Neuronal stem cell (in vitro differentiated cells): ENCODE measurements around the gene DDX18. TPM values are rescaled to one million over a fixed set of nuclear protein-coding genes. Genes with fewer than 3 reads are reported as not detected.

Experiments used
- DNase-seq: peaks from one replicate; pipeline ENCODE4 v3.0.0-alpha.2; 2013; ENCODE audit warnings: low spot score
- H2AFZ ChIP-seq: one replicate; pipeline ENCODE4 v1.6.1; 2013; ENCODE audit warnings: mild to moderate bottlenecking, low read length, inconsistent platforms
- H2AK5ac ChIP-seq: 2 replicates; pipeline ENCODE4 v1.6.1; 2013; ENCODE audit warnings: low read depth, mild to moderate bottlenecking, inconsistent platforms, low read length, moderate library complexity, mixed read lengths
- H2BK120ac ChIP-seq: 2 replicates; pipeline ENCODE4 v1.6.1; 2013; ENCODE audit warnings: low read depth, mild to moderate bottlenecking, inconsistent platforms, low read length, moderate library complexity, mixed read lengths
- H2BK12ac ChIP-seq: one replicate; pipeline ENCODE4 v1.6.1; 2013; ENCODE audit warnings: low read length, inconsistent platforms
- H2BK15ac ChIP-seq: 2 replicates; pipeline ENCODE4 v1.6.1; 2013; ENCODE audit warnings: mild to moderate bottlenecking, low read length, inconsistent platforms, mixed read lengths
- H2BK5ac ChIP-seq: one replicate; pipeline ENCODE4 v1.6.1; 2013; ENCODE audit warnings: inconsistent platforms, mild to moderate bottlenecking, low read length, moderate library complexity
- H3K14ac ChIP-seq: one replicate; pipeline ENCODE4 v1.6.1; 2013; ENCODE audit warnings: low read length, inconsistent platforms
- H3K18ac ChIP-seq: 2 replicates; pipeline ENCODE4 v1.6.1; 2013; ENCODE audit warnings: low read length, inconsistent platforms
- H3K23ac ChIP-seq: 2 replicates; pipeline ENCODE4 v1.6.1; 2013; ENCODE audit warnings: low read depth, mild to moderate bottlenecking, mixed read lengths, low read length, inconsistent platforms; ENCODE audit not compliant: poor library complexity
- H3K27ac ChIP-seq: replicated peaks from 3 replicates; pipeline ENCODE4 v1.5.1; 2013; ENCODE audit warnings: low read length, inconsistent platforms
- H3K27me3 ChIP-seq, 3 experiments: 2 replicates each; pipeline ENCODE4 v1.6.1; 2013; ENCODE audit warnings: low read length in 3 of 3, mild to moderate bottlenecking in 2 of 3, inconsistent platforms in 1 of 3, low read depth in 1 of 3, mixed read lengths in 1 of 3, moderate library complexity in 1 of 3; ENCODE audit not compliant: control insufficient read depth in 3 of 3, insufficient read depth in 3 of 3
- H3K36me3 ChIP-seq, 2 donors: replicated peaks in 1 of 2; 2 replicates each; pipeline ENCODE4 v1.6.1; 2013; ENCODE audit warnings: low read length in 2 of 2; ENCODE audit not compliant: control insufficient read depth in 2 of 2, insufficient read depth in 2 of 2
- H3K4ac ChIP-seq: 2 replicates; pipeline ENCODE4 v1.6.1; 2013; ENCODE audit warnings: inconsistent platforms, mild to moderate bottlenecking, low read length, moderate library complexity
- H3K4me1 ChIP-seq, 2 donors: 1 replicate in 1 of 2; 2 replicates in 1 of 2; pipeline ENCODE4 v1.6.1; 2013; ENCODE audit warnings: low read length in 2 of 2, low read depth in 1 of 2; ENCODE audit not compliant: control insufficient read depth in 2 of 2, insufficient read depth in 1 of 2
- H3K4me2 ChIP-seq: one replicate; pipeline ENCODE4 v1.6.1; 2013; ENCODE audit warnings: mild to moderate bottlenecking, low read length, inconsistent platforms; ENCODE audit not compliant: insufficient read depth, poor library complexity, severe bottlenecking
- H3K4me3 ChIP-seq, 2 donors: 2 replicates each; pipeline ENCODE4 v1.5.1; 2013; ENCODE audit warnings: low read length in 2 of 2, mild to moderate bottlenecking in 2 of 2, inconsistent platforms in 1 of 2, moderate library complexity in 1 of 2
- H3K79me1 ChIP-seq: one replicate; pipeline ENCODE4 v1.6.1; 2013; ENCODE audit warnings: low read depth, mild to moderate bottlenecking, inconsistent platforms, low read length, moderate library complexity
- H3K9ac ChIP-seq: one replicate; pipeline ENCODE4 v1.6.1; 2013; ENCODE audit warnings: mild to moderate bottlenecking, low read depth, low read length, inconsistent platforms; ENCODE audit not compliant: poor library complexity
- H3K9me3 ChIP-seq, 2 donors: replicated peaks in 1 of 2; 2 replicates each; pipeline versions ENCODE3 to v1.6.1; 2013; ENCODE audit warnings: low read length in 2 of 2, mild to moderate bottlenecking in 2 of 2, inconsistent platforms in 1 of 2, low read depth in 1 of 2, mixed read lengths in 1 of 2, moderate library complexity in 1 of 2; ENCODE audit not compliant: control insufficient read depth in 2 of 2, insufficient read depth in 1 of 2
- H4K8ac ChIP-seq: one replicate; pipeline ENCODE4 v1.6.1; 2013; ENCODE audit warnings: low read depth, mild to moderate bottlenecking, inconsistent platforms, low read length, moderate library complexity
- H4K91ac ChIP-seq: one replicate; pipeline ENCODE4 v1.6.1; 2013; ENCODE audit warnings: low read length, low read depth, mild to moderate bottlenecking, inconsistent platforms; ENCODE audit not compliant: poor library complexity
- WGBS, 2 donors: extraction: QIAGEN DNeasy Blood & Tissue Kit; methylation state at CpG; one replicate each; pipeline ENCODE4 v1.1.7; 2013; ENCODE audit warnings: missing lambda C conversion rate in 2 of 2, mixed read lengths in 1 of 2; ENCODE audit not compliant: insufficient read length in 2 of 2, insufficient replicate concordance in 1 of 2; ENCODE audit errors: extremely low coverage in 2 of 2; 5-methylcytosine and 5-hydroxymethylcytosine counted together
- polyA plus RNA-seq, 2 experiments: library from polyadenylated mRNA; stranded (reverse); fragments of 200-250 nt; gene quantifications; one replicate each; pipeline ENCODE4 v1.2.3, GENCODE V29; 2013

The DDX18 gene
- 50.3 TPM for polyA plus RNA-seq (2013, experiment 1 of 2)
- 55.4 TPM for polyA plus RNA-seq (2013, experiment 2 of 2)

DNA sequence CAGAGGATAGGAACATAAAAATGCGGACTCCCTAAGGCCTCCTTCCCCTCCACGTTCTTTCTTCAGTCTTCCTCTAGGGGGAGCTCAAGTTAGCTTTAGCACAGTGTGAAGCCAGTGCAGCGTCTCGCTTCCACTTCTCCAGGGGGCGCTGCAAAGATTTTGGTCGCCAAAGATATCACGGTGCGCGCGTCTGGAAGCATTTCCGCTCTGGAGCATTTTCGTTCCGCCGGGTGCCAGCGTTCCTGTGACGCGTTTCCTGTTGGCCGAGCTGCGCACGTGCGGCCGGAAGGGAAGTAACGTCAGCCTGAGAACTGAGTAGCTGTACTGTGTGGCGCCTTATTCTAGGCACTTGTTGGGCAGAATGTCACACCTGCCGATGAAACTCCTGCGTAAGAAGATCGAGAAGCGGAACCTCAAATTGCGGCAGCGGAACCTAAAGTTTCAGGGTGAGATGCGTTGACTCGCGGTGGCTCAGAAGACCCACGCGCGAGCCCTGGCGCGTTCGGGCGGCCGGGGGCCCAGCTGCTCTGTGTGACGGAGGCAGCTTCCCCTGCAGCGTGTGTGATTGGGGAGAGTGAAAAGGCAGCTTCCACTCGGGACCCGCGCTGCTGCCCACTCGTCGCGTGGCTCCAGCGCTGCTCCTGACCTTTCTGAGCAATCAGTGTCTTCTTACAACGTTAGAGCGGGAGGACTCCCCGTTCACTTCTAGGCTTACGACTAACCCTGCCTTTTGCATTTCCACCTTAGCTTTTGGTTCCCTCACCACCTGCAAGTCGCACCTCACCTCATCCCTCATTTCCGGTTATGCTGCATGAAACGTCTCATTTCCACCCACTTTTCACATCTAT, at the start of gene DDX18:
Gene DDX18 (plus strand): TSS at position 275 of the 848 bp plus-strand sequence. CDS start 87 bp downstream, at position 362.
- Histone ChIP-seq H3K4me2 (peak within 1 kb of the TSS; percentile 58), H2AK5ac (no peak within 1 kb of the TSS), H3K14ac (no peak within 1 kb of the TSS), H3K27ac (no peak within 1 kb of the TSS), H2BK12ac (no peak within 1 kb of the TSS), H3K36me3 (peaks cover 5 to 39% of the 10 kb centered on the region in 2 donors), H3K27me3 (no peaks in the 10 kb centered on the region), H3K4me1 (peaks cover 0 to 3% of the 10 kb centered on the region in 2 donors), H3K23ac (no peak within 1 kb of the TSS), H3K4ac (no peak within 1 kb of the TSS), H3K79me1 (peaks cover 3% of the 10 kb centered on the region), H3K18ac (peak within 1 kb of the TSS; percentile 46), H4K91ac (no peak within 1 kb of the TSS), H3K9ac (peak within 1 kb of the TSS; percentile 86), H2BK5ac (no peak within 1 kb of the TSS), H2BK15ac (no peak within 1 kb of the TSS), H2AFZ (peak within 1 kb of the TSS; percentile 80), H4K8ac (no peak within 1 kb of the TSS), H2BK120ac (no peak within 1 kb of the TSS), H3K9me3 (peaks cover 0 to 2% of the 10 kb centered on the region in 2 donors), H3K4me3 (peak within 1 kb of the TSS; percentile 86 to 92)
- WGBS, 2 donors = no CpG with 5 or more reads among the region's 57 CpGs
- peak; percentile 96 for DNase-seq

DNA sequence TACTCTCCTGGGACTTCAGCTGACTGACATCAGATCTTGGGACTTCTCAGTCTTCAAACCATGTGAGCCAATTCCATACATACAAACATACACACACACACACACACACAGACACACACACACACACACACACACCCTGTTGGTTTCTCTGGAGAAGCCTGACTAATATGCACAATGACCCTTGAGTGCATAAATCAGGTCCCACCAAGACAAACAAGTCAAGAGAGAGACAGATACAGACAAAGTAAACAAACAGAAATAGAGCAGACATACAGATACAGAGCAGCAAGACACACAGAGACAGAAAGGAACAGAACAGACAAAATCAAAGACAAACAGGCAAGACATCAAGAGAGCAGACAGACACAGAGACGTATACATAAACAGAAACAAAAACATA, 43.8 kb upstream of the DDX18 start:
- H3K23ac ChIP-seq = no peak overlapping the region
- H3K27ac ChIP-seq = no peak overlapping the region
- H3K4ac ChIP-seq = no peak overlapping the region
- H2BK12ac ChIP-seq = no peak overlapping the region
- no peak overlapping the region for H4K8ac ChIP-seq
- no peak overlapping the region for H3K14ac ChIP-seq
- H2BK5ac ChIP-seq = no peak overlapping the region
- H3K27me3 ChIP-seq = no peaks in the 10 kb centered on the region
- H3K4me2 ChIP-seq = no peak overlapping the region
- no peaks in the 10 kb centered on the region for H3K4me1 ChIP-seq
- no peaks in the 10 kb centered on the region for H3K36me3 ChIP-seq
- no peaks in the 10 kb centered on the region for H3K9me3 ChIP-seq
- H4K91ac ChIP-seq = no peak overlapping the region
- WGBS, 2 donors = no CpG with 5 or more reads among the region's 1 CpG
- H3K18ac ChIP-seq = no peak overlapping the region
- no peak overlapping the region for H3K9ac ChIP-seq
- no peak overlapping the region for H2BK15ac ChIP-seq
- DNase-seq = no peak
- H3K79me1 ChIP-seq = no peaks in the 10 kb centered on the region
- H2AK5ac ChIP-seq = no peak overlapping the region
- no peak overlapping the region for H2BK120ac ChIP-seq
- no peak overlapping the region for H2AFZ ChIP-seq
- no peak overlapping the region for H3K4me3 ChIP-seq

DNA sequence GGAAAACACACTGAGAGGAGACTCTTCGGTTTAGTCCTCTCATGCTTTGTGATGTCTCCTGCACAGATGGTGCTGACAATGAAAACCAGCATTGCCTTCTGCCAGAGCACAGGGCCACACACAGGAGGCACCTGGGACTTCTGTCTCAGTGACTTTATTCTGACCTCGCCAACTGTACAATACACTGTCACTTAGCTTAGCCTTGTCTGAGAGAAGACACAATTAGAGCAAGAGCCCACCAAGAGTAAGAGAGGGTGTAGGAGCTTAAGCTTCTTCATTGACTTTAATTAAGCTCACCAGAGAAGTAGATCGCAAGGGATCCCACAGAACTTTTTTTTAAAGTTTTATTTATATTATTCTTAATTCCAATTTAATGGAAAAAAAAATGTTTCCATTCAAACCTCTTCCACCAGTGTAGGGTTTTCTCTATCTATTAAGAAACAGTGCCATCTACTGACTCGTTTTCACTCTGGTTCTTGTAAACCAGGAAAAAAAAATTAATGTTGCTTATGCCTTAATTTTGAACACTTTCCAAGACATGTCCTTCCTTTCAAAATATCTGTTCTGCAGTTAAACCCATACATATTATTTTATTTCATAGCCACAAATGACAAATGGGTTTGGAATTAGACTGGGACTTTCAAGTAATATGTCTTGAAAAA, 42.4 kb upstream of the DDX18 start:
- no peaks in the 10 kb centered on the region for H3K9me3 ChIP-seq
- no peak overlapping the region for H3K23ac ChIP-seq
- no CpG with 5 or more reads among the region's 4 CpGs for WGBS, 2 donors
- no peak overlapping the region for H3K4ac ChIP-seq
- no peak overlapping the region for H3K9ac ChIP-seq
- no peaks in the 10 kb centered on the region for H3K79me1 ChIP-seq
- H3K18ac ChIP-seq = no peak overlapping the region
- no peak overlapping the region for H4K91ac ChIP-seq
- no peak overlapping the region for H3K4me2 ChIP-seq
- no peak for DNase-seq
- no peak overlapping the region for H2AFZ ChIP-seq
- H3K4me1 ChIP-seq = no peaks in the 10 kb centered on the region
- no peaks in the 10 kb centered on the region for H3K36me3 ChIP-seq
- no peak overlapping the region for H2BK5ac ChIP-seq
- no peak overlapping the region for H3K4me3 ChIP-seq
- no peak overlapping the region for H2BK120ac ChIP-seq
- H3K27ac ChIP-seq = no peak overlapping the region
- H2BK15ac ChIP-seq = no peak overlapping the region
- no peak overlapping the region for H3K14ac ChIP-seq
- H4K8ac ChIP-seq = no peak overlapping the region
- no peak overlapping the region for H2AK5ac ChIP-seq
- no peaks in the 10 kb centered on the region for H3K27me3 ChIP-seq
- H2BK12ac ChIP-seq = no peak overlapping the region

DNA sequence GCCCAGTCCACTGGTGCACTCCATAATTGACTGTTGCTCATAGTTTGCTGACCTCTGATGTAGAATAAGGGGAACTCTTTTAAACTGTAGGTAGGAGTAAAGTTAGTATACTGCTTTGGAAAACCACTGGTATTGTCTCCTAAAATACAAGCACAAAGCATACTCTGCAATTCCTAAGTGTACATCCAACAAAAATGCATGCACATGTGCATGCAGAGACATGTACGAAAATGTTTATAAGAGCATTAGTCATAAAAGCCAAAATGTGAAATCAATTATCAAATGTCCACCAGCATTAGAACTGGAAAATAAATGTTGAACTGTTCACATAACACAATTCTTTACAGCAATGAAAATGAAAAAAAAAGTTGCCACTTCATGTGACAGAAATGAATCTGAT, 39.8 kb upstream of the DDX18 start:
- no peak overlapping the region for H3K4me2 ChIP-seq
- no peak overlapping the region for H3K9ac ChIP-seq
- no peaks in the 10 kb centered on the region for H3K4me1 ChIP-seq
- H3K27ac ChIP-seq = no peak overlapping the region
- H4K91ac ChIP-seq = no peak overlapping the region
- H2BK12ac ChIP-seq = no peak overlapping the region
- H3K36me3 ChIP-seq = no peaks in the 10 kb centered on the region
- H3K14ac ChIP-seq = peak overlapping the region; percentile 49
- no peak overlapping the region for H3K4me3 ChIP-seq
- H2AFZ ChIP-seq = no peak overlapping the region
- no peak overlapping the region for H2AK5ac ChIP-seq
- H3K4ac ChIP-seq = no peak overlapping the region
- no CpG with 5 or more reads among the region's 1 CpG for WGBS, 2 donors
- no peak overlapping the region for H4K8ac ChIP-seq
- no peaks in the 10 kb centered on the region for H3K27me3 ChIP-seq
- H2BK15ac ChIP-seq = no peak overlapping the region
- H2BK120ac ChIP-seq = no peak overlapping the region
- H3K23ac ChIP-seq = no peak overlapping the region
- H3K9me3 ChIP-seq = no peaks in the 10 kb centered on the region
- H2BK5ac ChIP-seq = no peak overlapping the region
- no peak for DNase-seq
- H3K79me1 ChIP-seq = no peaks in the 10 kb centered on the region
- no peak overlapping the region for H3K18ac ChIP-seq
